OCI-LY1 (cell line): ENCODE results near the gene C22orf23.

Experiments
- H2AFZ ChIP-seq: fragments of 200-600 bp; sonication (generic), shearing (Covaris generic); 2 replicates; pipeline ENCODE4 v1.6.0; 2014; ENCODE audit warnings: antibody characterized with exemption, mild to moderate bottlenecking, low read length
- H3F3A ChIP-seq: fragments of 200-600 bp; sonication (generic), shearing (Covaris generic); 2 replicates; pipeline ENCODE4 v1.6.0; 2014; ENCODE audit warnings: mild to moderate bottlenecking, antibody characterized with exemption, low read length, moderate library complexity; ENCODE audit not compliant: insufficient read depth
- H3K27ac ChIP-seq: fragments of 200-600 bp; sonication (generic); 2 replicates; pipeline ENCODE4 v1.5.1; 2014; ENCODE audit warnings: low read length, mixed run types, mild to moderate bottlenecking, low read depth; ENCODE audit not compliant: poor library complexity, severe bottlenecking
- H3K27me3 ChIP-seq: fragments of 200-600 bp; sonication (generic); 2 replicates; pipeline ENCODE4 v1.6.0; 2014; ENCODE audit warnings: antibody characterized with exemption, mild to moderate bottlenecking, low read length, moderate library complexity; ENCODE audit not compliant: insufficient read depth
- H3K36me3 ChIP-seq: fragments of 200-600 bp; sonication (generic); 2 replicates; pipeline ENCODE4 v1.6.1; 2014; ENCODE audit warnings: mild to moderate bottlenecking, antibody characterized with exemption, low read length, moderate library complexity, mixed read lengths; ENCODE audit not compliant: insufficient read depth
- H3K4me1 ChIP-seq: fragments of 200-600 bp; sonication (generic); 2 replicates; pipeline ENCODE4 v1.5.1; 2014; ENCODE audit warnings: mild to moderate bottlenecking, low read length, moderate library complexity; ENCODE audit not compliant: insufficient read depth, severe bottlenecking
- H3K4me2 ChIP-seq: fragments of 200-600 bp; sonication (generic), shearing (Covaris generic); 2 replicates; pipeline ENCODE4 v1.6.1; 2014; ENCODE audit warnings: low read length
- H3K4me3 ChIP-seq: fragments of 200-600 bp; sonication (generic); 2 replicates; pipeline ENCODE4 v1.5.1; 2014; ENCODE audit warnings: low read length, low read depth, mild to moderate bottlenecking, mixed read lengths; ENCODE audit not compliant: poor library complexity, severe bottlenecking
- H3K79me2 ChIP-seq: fragments of 200-600 bp; shearing (Covaris generic); 2 replicates; pipeline ENCODE4 v1.6.1; 2016; ENCODE audit warnings: mixed run types, low read length, mixed read lengths; ENCODE audit not compliant: insufficient read depth
- H3K9ac ChIP-seq: fragments of 200-600 bp; sonication (generic), shearing (Covaris generic); 2 replicates; pipeline ENCODE4 v1.6.1; 2014; ENCODE audit warnings: mild to moderate bottlenecking, low read length, mixed read lengths
- H3K9me2 ChIP-seq: fragments of 200-600 bp; sonication (generic), shearing (Covaris generic); 2 replicates; pipeline ENCODE4 v1.6.1; 2014; ENCODE audit warnings: low read depth, mild to moderate bottlenecking, low read length, mixed read lengths
- H3K9me3 ChIP-seq: fragments of 200-600 bp; shearing (Covaris generic); 2 replicates; pipeline ENCODE4 v1.6.1; 2014; ENCODE audit warnings: low read length, mixed read lengths
- H4K20me1 ChIP-seq: fragments of 200-600 bp; sonication (generic), shearing (Covaris generic); 2 replicates; pipeline ENCODE4 v1.6.0; 2016; ENCODE audit warnings: mild to moderate bottlenecking, low read length; ENCODE audit not compliant: insufficient read depth
- EZH2 ChIP-seq: fragments of 200-600 bp; sonication (generic), shearing (Covaris generic); IDR thresholded peaks from 2 replicates; pipeline ENCODE4 v1.8.0; 2017; ENCODE audit warnings: borderline replicate concordance, mixed run types, mild to moderate bottlenecking, antibody characterized with exemption, low read length, moderate library complexity, mixed read lengths
- TF ChIP-seq, protein P1 (sequence below): fragments of 200-600 bp; sonication (generic), shearing (Covaris generic); IDR thresholded peaks from 2 replicates; pipeline ENCODE4 v1.5.1; 2017; ENCODE audit warnings: mild to moderate bottlenecking, antibody characterized with exemption, low read length, moderate library complexity, mixed read lengths

Gene C22orf23

DNA sequence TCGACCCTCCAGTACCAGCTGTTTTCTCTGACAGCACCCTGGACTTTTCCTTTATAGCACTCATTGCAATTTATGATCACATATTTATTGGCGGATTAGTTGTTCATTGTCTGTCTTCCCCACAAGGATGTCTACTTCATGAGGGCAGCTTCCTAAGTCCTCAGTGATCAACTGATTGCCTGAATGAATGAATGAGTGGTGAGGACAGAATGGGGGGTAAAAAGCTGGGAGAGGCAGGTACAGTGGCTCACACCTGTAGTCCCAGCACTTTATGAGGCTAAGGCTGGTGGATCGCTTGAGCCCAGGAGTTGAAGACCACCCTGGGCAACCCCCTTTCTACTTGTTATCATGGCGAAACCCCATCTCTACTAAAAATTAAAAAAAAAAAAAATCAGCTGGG lies 42.1 kb upstream of the C22orf23 start:
- Histone ChIP-seq H2AFZ (no peak overlapping the region), H3K4me3 (no peak overlapping the region), H3K4me1 (no peaks in the 10 kb centered on the region), H3K27ac (no peak overlapping the region), H3K9me2 (no peaks in the 10 kb centered on the region), H3K27me3 (peaks cover 13% of the 10 kb centered on the region), H3F3A (no peaks in the 10 kb centered on the region), H3K9ac (no peak overlapping the region), H3K4me2 (no peak overlapping the region), H3K36me3 (no peaks in the 10 kb centered on the region), H3K79me2 (no peaks in the 10 kb centered on the region), H3K9me3 (no peaks in the 10 kb centered on the region), H4K20me1 (no peaks in the 10 kb centered on the region)
- TF ChIP-seq, protein P1, sequence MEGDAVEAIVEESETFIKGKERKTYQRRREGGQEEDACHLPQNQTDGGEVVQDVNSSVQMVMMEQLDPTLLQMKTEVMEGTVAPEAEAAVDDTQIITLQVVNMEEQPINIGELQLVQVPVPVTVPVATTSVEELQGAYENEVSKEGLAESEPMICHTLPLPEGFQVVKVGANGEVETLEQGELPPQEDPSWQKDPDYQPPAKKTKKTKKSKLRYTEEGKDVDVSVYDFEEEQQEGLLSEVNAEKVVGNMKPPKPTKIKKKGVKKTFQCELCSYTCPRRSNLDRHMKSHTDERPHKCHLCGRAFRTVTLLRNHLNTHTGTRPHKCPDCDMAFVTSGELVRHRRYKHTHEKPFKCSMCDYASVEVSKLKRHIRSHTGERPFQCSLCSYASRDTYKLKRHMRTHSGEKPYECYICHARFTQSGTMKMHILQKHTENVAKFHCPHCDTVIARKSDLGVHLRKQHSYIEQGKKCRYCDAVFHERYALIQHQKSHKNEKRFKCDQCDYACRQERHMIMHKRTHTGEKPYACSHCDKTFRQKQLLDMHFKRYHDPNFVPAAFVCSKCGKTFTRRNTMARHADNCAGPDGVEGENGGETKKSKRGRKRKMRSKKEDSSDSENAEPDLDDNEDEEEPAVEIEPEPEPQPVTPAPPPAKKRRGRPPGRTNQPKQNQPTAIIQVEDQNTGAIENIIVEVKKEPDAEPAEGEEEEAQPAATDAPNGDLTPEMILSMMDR, result no peak
- no peak for TF ChIP-seq EZH2

DNA sequence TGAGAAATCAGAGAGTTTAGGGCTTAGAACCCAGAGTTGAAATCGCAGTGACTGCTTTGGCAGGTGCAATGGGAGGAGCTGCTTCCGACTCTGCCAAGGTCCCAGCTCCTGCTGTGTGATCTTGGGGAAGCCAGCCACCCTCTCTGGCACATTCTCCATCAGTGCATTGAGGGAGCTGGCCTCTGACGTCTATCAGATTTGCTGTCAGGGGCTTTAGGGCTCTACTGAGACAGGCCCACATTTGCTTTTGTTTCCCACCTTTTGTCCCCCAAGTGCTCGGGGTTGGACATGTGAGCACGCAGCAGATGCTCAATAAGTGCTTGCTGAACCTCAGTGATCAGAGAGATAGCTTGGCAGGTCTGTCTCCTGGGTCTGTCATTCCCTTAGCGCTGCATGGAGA lies 41.6 kb upstream of the C22orf23 start:
- Histone ChIP-seq H3K9ac (no peak overlapping the region), H3K4me3 (no peak overlapping the region), H3K4me1 (no peaks in the 10 kb centered on the region), H2AFZ (no peak overlapping the region), H3K27me3 (peaks cover 13% of the 10 kb centered on the region), H3K4me2 (no peak overlapping the region), H3K9me3 (no peaks in the 10 kb centered on the region), H4K20me1 (no peaks in the 10 kb centered on the region), H3F3A (no peaks in the 10 kb centered on the region), H3K9me2 (no peaks in the 10 kb centered on the region), H3K27ac (no peak overlapping the region), H3K36me3 (no peaks in the 10 kb centered on the region), H3K79me2 (no peaks in the 10 kb centered on the region)
- TF ChIP-seq, protein P1, result no peak
- no peak for TF ChIP-seq EZH2

DNA sequence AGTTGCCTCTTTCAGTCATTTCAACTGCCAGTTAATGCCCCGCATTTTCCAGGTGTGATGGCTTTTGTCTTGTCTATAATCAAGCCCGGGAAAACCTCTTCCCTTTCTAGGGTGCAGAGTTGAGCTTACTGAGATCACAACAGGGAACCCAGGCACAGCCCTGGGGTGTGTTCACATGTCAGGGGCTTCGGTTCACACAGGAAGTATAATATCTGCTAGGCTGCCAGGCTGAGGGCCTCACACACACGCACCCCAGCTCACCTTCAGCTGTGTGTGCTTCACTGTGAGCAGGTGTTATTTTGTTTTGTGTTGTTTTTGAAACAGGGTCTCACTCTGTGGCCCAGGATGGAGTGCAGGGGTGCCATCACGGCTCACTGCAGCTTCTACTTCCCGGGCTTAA lies 40.6 kb upstream of the C22orf23 start:
- Histone ChIP-seq H3K9me2 (no peaks in the 10 kb centered on the region), H3K9ac (no peak overlapping the region), H3K27me3 (peaks cover 13% of the 10 kb centered on the region), H3K4me1 (no peaks in the 10 kb centered on the region), H3K9me3 (no peaks in the 10 kb centered on the region), H3F3A (no peaks in the 10 kb centered on the region), H3K36me3 (no peaks in the 10 kb centered on the region), H3K4me3 (no peak overlapping the region), H4K20me1 (no peaks in the 10 kb centered on the region), H3K4me2 (no peak overlapping the region), H3K79me2 (no peaks in the 10 kb centered on the region), H3K27ac (no peak overlapping the region), H2AFZ (no peak overlapping the region)
- TF ChIP-seq, protein P1, result no peak
- no peak for TF ChIP-seq EZH2
